Activated CD4-positive, alpha-beta T cell treated with anti-CD3 and anti-CD28 coated beads, Interleukin-2, amount 50 U/mL, for 24 hours (primary cell): Measurements from ENCODE around the gene BCOR.

Experiments
- DNase-seq, 2 donors: peaks; one replicate each; pipeline ENCODE4 v3.0.0-alpha.2; 2020; ENCODE audit warnings: low read depth in 1 of 2, low spot score in 1 of 2

Gene BCOR

DNA sequence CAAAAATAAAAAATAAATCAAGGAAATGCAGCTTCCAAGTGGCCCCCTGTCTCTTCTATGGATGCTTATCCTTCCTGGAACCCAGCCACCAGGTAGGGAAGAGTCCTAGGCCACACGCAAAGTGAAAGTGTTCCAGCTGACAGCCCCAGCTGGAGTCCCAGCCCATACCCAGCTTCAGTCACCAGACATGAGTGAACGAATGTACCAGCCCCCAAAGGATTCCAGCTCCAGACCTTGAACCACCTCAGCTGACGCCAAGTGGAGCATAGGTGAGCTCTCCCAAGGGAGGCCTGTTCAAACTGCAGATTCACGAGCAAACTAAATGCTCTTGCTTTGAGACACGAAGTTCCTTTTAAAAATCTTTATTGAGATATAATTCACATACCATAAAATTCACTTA, 62.0 kb downstream of the BCOR start:
- no peak for DNase-seq

- no peak for DNase-seq
Measured at GRCh38 chrX:40031911-40032310, 65.8 kb downstream of the BCOR start.

DNA sequence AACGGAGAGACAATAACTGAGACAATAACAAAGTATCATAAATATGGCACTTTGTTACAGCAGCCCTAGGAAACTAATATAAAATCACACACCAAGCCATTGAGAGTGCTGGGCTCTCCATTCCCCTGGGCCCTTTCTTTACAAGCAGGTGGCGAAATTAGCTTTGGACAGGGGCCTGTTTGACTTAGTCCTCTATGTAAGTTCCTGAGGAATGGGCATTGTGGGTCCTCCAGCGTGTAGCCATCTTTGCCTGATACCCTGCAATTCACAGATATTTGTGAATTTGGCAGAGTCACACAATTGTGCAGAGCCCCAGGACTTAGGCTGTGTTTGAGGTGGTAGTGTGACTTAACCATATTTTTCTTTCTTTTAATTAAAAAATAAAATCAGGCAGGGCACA, 67.6 kb downstream of the BCOR start:
- DNase-seq = no peak

DNA sequence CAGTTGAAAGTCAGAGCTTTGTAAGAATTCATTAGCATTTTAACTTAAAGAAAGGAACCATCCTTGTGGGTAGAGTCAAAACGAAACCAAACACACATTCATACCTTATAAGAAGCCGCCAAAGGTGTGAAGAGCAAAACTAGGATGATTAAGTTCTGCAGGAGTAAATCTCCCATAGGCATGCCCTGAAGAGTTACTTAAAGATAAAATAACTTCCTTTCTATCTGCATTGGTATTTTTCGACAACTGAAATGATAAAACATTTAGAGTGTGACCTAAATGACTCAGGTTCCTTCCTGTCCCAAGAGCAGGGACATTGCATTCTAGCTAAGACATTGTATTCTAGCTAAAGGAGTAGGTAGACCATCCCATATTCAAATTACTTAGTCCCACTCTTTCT, 75.3 kb downstream of the BCOR start:
- DNase-seq = no peak

DNA sequence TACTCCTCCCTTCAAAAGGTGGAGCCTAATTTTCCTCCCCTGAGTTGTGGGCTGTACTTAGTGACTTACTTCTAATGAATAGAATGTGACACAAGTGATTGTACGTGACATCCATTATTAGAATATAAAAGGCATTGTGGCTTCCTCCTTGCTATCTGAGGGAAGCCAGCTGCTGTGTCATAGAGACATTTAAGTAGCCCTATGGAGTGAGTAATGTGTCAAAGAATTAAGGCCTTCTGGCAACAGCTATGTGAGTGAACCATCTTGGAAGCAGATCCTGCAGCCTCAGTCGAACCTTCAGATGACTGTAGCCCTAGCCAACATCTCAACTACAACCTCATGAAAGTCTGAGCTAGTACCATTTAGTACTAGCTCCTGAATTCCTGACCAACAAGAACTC, 76.1 kb downstream of the BCOR start:
- DNase-seq = no peak

GRCh38 chrX:40019541-40019940, 78.2 kb downstream of the BCOR start:
- no peak for DNase-seq

GRCh38 chrX:40018041-40018440, 79.7 kb downstream of the BCOR start:
- no peak for DNase-seq

- no peak for DNase-seq
Measured at GRCh38 chrX:40016749-40017148, 81.0 kb downstream of the BCOR start.

DNA sequence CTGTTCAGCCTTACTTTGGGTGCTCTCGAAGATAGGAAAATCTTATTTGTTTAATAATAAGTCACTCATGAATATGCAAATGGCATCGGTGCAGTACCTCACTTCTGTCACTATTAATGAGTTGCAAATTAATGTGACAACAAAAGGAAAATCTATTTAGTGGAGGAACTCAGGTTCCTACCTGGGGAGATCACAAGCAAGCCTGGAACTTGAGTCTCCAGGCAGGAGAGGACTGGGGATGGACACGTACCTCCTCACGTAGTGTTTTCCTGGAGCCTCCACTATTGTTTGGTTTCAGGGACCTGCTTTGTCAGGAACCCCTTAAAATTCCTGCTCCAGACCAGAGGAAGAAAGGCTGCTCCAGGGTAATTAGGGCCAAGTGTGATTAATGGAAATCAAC, 82.1 kb downstream of the BCOR start:
- DNase-seq = no peak

GRCh38 chrX:40013266-40014195, 84.2 kb downstream of the BCOR start:
- DNase-seq = no peak

- no peak for DNase-seq
Measured at GRCh38 chrX:40012868-40013265, 84.9 kb downstream of the BCOR start.

DNA sequence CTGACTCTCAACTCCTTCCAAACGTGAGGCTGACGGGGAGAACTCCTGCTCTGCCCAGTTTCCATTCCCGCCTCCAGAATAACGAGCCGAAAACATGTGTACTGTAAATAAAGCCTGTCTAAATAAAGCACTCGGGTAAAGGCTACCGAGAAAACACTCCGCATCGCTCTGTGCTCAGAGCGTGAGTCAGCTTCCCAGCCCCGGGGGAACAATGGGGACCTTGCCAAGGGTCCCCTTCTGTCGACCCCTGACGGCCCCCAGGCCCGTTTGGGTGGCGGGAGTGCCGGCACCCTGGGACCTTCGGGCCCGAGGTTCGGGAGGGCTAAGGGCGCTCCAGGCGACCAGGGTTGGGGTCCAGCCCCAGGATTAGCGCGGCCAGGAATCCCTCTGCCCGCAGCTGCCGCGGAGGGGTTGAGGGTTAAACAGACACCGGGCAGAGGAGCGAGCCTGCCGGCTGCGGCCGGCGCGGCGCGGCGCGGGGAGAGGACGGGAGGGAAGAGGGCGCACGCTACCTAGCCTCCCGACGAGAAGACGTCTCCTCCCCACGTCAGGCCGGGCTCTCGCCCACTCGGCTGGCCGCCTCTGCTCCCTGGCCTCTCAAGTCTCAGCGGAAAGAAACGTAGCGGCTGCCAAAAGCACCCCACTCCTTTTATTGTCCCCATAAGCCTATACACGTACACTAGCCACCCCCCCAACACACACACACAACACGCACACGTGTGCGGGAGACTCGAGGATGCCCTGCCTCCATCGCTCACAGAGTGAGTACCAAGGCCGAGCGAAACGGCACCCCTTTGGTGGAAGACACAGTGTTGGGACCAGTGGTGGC, 85.5 kb downstream of the BCOR start:
- DNase-seq = no peak

- DNase-seq = no peak
Measured at GRCh38 chrX:40011322-40012038, 86.3 kb downstream of the BCOR start.

GRCh38 chrX:40010550-40011321, 87.0 kb downstream of the BCOR start:
- DNase-seq = no peak

DNA sequence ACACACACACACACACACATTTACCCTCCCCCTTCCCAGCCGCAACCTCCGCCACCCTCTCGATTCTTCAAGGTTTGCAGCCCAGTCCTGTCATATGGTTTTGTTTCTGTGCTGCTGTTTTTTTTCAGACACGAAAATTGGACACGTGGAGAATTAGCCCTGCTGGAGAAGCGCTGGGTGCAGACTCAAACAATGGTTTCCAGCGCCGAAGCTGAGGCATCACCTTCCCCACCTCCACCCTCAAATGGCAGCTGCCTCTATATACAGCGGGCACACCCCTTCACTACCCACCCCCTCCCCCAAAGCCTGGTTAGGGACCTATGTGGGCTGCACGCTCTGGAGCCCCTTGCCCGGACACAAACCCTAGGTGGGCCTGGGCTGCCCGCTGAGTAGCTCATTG, 87.9 kb downstream of the BCOR start:
- DNase-seq = no peak

DNA sequence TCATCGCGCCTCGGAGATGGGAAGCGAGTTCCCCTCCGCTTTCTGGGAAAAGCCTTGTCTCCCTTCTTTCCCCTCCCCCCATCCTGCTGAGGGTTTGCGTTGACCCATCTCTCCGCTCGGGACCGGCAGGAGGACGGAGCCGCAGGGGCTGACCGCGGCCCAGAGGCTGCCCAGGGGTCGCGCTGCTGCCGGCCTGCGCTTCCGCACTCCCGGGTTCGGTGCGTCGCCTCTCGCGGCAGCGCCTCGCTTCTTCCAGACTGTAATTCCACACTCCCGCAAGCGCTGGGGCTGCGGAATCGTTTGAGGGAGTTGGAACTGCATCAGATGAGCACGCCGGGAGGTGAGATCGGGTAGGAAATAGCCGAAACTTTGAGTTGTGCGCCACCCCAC, 88.3 kb downstream of the BCOR start:
- DNase-seq = no peak

GRCh38 chrX:40008791-40009461, 88.8 kb downstream of the BCOR start:
- no peak for DNase-seq

DNA sequence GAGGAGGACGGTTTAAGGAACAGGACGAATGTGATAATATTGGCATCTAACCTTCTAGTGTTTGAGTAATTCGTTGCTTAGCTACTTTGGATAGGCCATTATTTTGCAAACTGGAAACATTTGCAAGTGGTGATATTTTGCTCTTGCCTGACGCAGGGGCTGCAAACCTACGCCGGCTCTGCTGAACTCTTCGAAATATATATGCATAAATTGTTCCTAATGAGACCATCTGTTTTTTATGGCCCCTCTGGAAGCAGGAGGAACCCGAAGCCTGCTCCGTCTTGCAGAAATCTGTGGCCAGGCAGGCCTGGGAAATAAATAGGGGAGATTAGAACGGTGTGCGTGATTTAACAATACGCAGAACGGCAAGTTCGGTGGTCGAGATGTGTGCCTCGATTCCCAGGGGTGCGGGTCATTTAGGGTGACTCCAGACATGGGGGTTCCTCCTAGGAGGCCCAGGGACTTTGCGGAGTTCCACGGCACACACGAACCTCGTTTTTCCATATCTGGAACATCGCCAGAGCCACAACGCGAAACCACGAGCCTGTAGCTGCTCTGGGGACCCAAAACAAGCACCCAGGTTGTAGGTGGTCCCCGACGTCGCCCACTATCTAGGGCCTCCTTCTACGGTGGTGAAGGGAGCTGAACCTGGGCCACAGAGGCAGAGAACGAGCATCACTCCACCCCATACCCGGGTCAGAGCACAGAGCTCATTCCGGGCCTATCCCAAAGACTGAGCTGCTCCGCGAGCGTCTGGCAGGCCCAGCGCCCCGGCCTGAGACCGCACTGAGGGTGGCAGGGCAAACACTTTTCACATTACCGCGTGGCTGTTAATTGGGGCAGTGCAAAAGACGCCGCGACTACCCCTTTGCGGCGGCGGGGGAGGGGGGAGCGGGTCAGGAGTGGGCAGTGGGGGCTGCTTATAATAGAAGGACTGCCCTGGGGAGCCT, 89.7 kb downstream of the BCOR start:
- no peak for DNase-seq

- DNase-seq = no peak
Measured at GRCh38 chrX:40007131-40007755, 90.5 kb downstream of the BCOR start.
